Measurements from ENCODE around the gene GPR101.
"Not testable (repeated sequence)": the region's sequence is repeated elsewhere in the genome, so short reads cannot be mapped to it uniquely, and the experiment has no call there.

GPR101 gene

DNA sequence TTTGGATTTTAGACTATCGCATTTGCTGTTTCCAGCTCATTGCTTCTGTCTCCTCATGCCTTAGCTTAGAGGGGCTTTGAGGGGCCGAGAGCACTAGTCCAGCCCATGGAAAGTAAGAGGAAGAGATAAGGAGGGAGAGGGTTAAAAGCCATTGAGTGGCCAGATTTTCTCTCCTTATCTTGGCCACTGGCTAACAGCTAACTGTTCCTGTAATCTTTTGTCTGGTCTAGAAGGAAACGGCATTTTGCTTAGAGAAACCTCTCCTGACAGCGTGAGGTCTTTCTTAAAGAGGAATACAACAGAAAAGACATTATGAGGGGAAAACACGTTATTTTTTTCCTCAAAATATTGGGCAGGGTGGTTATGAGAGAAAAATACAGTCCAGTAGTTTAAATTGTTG lies 7.9 kb downstream of the GPR101 start:
- DNase-seq = no peak

DNA sequence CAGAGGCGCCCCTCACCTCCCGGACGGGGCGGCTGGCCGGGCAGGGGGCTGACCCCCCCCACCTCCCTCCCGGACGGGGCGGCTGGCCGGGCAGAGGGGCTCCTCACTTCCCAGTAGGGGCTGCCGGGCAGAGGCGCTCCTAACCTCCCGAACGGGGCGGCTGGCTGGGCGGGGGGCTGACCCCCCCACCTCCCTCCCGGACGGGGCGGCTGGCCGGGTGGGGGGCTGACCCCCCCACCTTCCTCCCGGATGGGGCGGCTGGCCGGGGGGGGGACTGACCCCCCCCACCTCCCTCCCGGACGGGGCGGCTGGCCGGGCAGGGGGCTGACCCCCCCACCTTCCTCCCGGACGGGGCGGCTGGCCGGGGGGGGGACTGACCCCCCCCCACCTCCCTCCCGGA lies 33.6 kb downstream of the GPR101 start:
- DNase-seq = not testable (repeated sequence)

DNA sequence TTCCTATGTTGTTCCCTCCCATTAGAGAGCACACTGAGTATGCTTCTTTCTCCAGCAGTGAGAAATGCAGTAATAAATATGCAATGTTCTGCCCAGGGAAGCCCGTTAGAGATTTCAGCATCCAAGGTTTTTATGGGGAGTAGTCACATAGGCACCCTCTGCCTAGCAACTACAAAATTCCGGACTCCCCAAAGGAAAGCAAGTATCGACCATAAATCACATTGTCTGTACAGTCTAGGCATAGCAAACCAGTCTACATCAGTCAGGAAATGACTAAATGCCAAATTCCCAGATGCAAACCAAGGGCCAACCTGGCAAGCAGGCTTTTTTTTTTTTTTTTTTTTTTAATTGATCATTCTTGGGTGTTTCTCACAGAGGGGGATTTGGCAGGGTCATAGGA lies 34.8 kb downstream of the GPR101 start:
- DNase-seq = no peak

Measured in stimulated activated naive CD4-positive, alpha-beta T cell (primary cell).